ENCODE data around the gene MED15.

Gene MED15

GRCh38 chr22:20571078-20571503 is 63.7 kb downstream of the MED15 start:
- no peak for DNase-seq (ENCODE audit: low read depth in 2 of 2)

GRCh38 chr22:20571531-20572007 is 64.2 kb downstream of the MED15 start:
- DNase-seq (ENCODE audit: low read depth in 2 of 2), result peak; percentile 42 to 65

GRCh38 chr22:20572132-20572802 is 64.9 kb downstream of the MED15 start:
- no peak for DNase-seq (ENCODE audit: low read depth in 2 of 2)

- no peak for DNase-seq (ENCODE audit: low read depth in 2 of 2)
These were observed 65.9 kb downstream of the MED15 start for GRCh38 chr22:20573176-20573832.

- DNase-seq (ENCODE audit: low read depth in 2 of 2), result no peak
These were observed 66.6 kb downstream of the MED15 start for GRCh38 chr22:20573833-20574615.

- no peak for DNase-seq (ENCODE audit: low read depth in 2 of 2)
These were observed 67.5 kb downstream of the MED15 start for GRCh38 chr22:20574920-20575353.

GRCh38 chr22:20575724-20576444 is 68.5 kb downstream of the MED15 start:
- no peak for DNase-seq (ENCODE audit: low read depth in 2 of 2)

- DNase-seq (ENCODE audit: low read depth in 2 of 2), result no peak
These were observed 69.0 kb downstream of the MED15 start for GRCh38 chr22:20576445-20576816.

GRCh38 chr22:20577045-20577444 is 69.6 kb downstream of the MED15 start:
- DNase-seq (ENCODE audit: low read depth in 2 of 2), result no peak

GRCh38 chr22:20577549-20577975 is 70.2 kb downstream of the MED15 start:
- no peak for DNase-seq (ENCODE audit: low read depth in 2 of 2)

- no peak for DNase-seq (ENCODE audit: low read depth in 2 of 2)
These were observed 70.8 kb downstream of the MED15 start for GRCh38 chr22:20578192-20578591.

- DNase-seq (ENCODE audit: low read depth in 2 of 2), result no peak
These were observed 71.3 kb downstream of the MED15 start for GRCh38 chr22:20578707-20579106.

- DNase-seq (ENCODE audit: low read depth in 2 of 2), result no peak
These were observed 72.1 kb downstream of the MED15 start for GRCh38 chr22:20579273-20580120.

- no peak for DNase-seq (ENCODE audit: low read depth in 2 of 2)
These were observed 72.8 kb downstream of the MED15 start for GRCh38 chr22:20580179-20580578.

GRCh38 chr22:20580611-20581502 is 73.4 kb downstream of the MED15 start:
- no peak for DNase-seq (ENCODE audit: low read depth in 2 of 2)

GRCh38 chr22:20581503-20582170 is 74.2 kb downstream of the MED15 start:
- no peak for DNase-seq (ENCODE audit: low read depth in 2 of 2)

- no peak for DNase-seq (ENCODE audit: low read depth in 2 of 2)
These were observed 74.7 kb downstream of the MED15 start for GRCh38 chr22:20582171-20582511.

- DNase-seq (ENCODE audit: low read depth in 2 of 2), result no peak
These were observed 75.3 kb downstream of the MED15 start for GRCh38 chr22:20582520-20583361.
